Neural crest cell (in vitro differentiated cells): ENCODE measurements around the gene EFCAB13. TPM values are rescaled to one million over a fixed set of nuclear protein-coding genes. Genes with fewer than 3 reads are reported as not detected.

Experiments
- DNase-seq: peaks from one replicate; pipeline ENCODE4 v3.0.0; 2021; ENCODE audit warnings: low read depth, mixed read lengths, low spot score
- H3K27ac Mint-ChIP-seq: one replicate; pipeline ENCODE4 v1.8.0; 2021; ENCODE audit warnings: mild to moderate bottlenecking, mixed read lengths; ENCODE audit not compliant: unreplicated experiment
- H3K27me3 Mint-ChIP-seq: 2 replicates; pipeline ENCODE4 v1.8.0; 2021; ENCODE audit warnings: low read depth, mild to moderate bottlenecking, mixed read lengths
- H3K36me3 Mint-ChIP-seq: 2 replicates; pipeline ENCODE4 v1.8.0; 2021; ENCODE audit warnings: low read depth, mild to moderate bottlenecking, mixed read lengths
- H3K4me1 Mint-ChIP-seq: 2 replicates; pipeline ENCODE4 v1.8.0; 2021; ENCODE audit warnings: mixed read lengths
- H3K4me3 Mint-ChIP-seq: one replicate; pipeline ENCODE4 v1.8.0; 2021; ENCODE audit warnings: mild to moderate bottlenecking, mixed read lengths
- H3K9me3 Mint-ChIP-seq: 2 replicates; pipeline ENCODE4 v1.8.0; 2021; ENCODE audit warnings: mixed read lengths
- CTCF ChIP-seq: fragments of 200-600 bp; sonication (generic); conservative IDR thresholded peaks from 2 replicates; pipeline ENCODE4 v1.5.0; 2021; ENCODE audit warnings: antibody characterized with exemption, mild to moderate bottlenecking
- total RNA-seq: library from RNA; stranded (reverse); gene quantifications from 2 replicates; pipeline ENCODE4 v1.2.1, GENCODE V29; 2021

The EFCAB13 gene
- total RNA-seq, 1 donor from 2014 or later, result 2.2 TPM

GRCh38 chr17:47295874-47296255 lies 27.9 kb upstream of the EFCAB13 start:
- H3K9me3 Mint-ChIP-seq, result peaks cover under 1% of the 10 kb centered on the region
- peaks cover 37% of the 10 kb centered on the region for H3K4me1 Mint-ChIP-seq
- peaks cover 14% of the 10 kb centered on the region for H3K27me3 Mint-ChIP-seq
- no peak for DNase-seq
- peak overlapping the region; percentile 21 for H3K27ac Mint-ChIP-seq
- H3K36me3 Mint-ChIP-seq, result no peaks in the 10 kb centered on the region
- no peak for TF ChIP-seq CTCF
- no peak overlapping the region for H3K4me3 Mint-ChIP-seq

- no peak for TF ChIP-seq CTCF
- H3K36me3 Mint-ChIP-seq, result no peaks in the 10 kb centered on the region
- peaks cover 25% of the 10 kb centered on the region for H3K27me3 Mint-ChIP-seq
These were observed 25.9 kb upstream of the EFCAB13 start for GRCh38 chr17:47297661-47298400.

GRCh38 chr17:47298712-47299111 lies 25.0 kb upstream of the EFCAB13 start:
- no peak overlapping the region for H3K4me3 Mint-ChIP-seq
- H3K36me3 Mint-ChIP-seq, result no peaks in the 10 kb centered on the region
- H3K4me1 Mint-ChIP-seq, result peaks cover 37% of the 10 kb centered on the region
- DNase-seq, result no peak
- peaks cover 25% of the 10 kb centered on the region for H3K27me3 Mint-ChIP-seq
- H3K27ac Mint-ChIP-seq, result no peak overlapping the region
- no peak for TF ChIP-seq CTCF
- peaks cover 6% of the 10 kb centered on the region for H3K9me3 Mint-ChIP-seq

More at GRCh38 chr17:47297661-47298400, 25.9 kb upstream of the EFCAB13 start:
- Mint-ChIP-seq H3K27ac (no peak overlapping the region), H3K9me3 (peaks cover 6% of the 10 kb centered on the region), H3K4me1 (peaks cover 37% of the 10 kb centered on the region), H3K4me3 (no peak overlapping the region)
- DNase-seq, result no peak

- TF ChIP-seq CTCF, result no peak
- Mint-ChIP-seq H3K4me1 (peaks cover 33% of the 10 kb centered on the region), H3K9me3 (peaks cover 6% of the 10 kb centered on the region), H3K36me3 (no peaks in the 10 kb centered on the region), H3K4me3 (no peak overlapping the region), H3K27ac (no peak overlapping the region), H3K27me3 (peaks cover 25% of the 10 kb centered on the region)
- DNase-seq, result no peak
These were observed 24.4 kb upstream of the EFCAB13 start for GRCh38 chr17:47299239-47299910.

GRCh38 chr17:47300718-47301117 lies 23.0 kb upstream of the EFCAB13 start:
- Mint-ChIP-seq H3K9me3 (peaks cover 6% of the 10 kb centered on the region), H3K4me3 (no peak overlapping the region), H3K4me1 (peaks cover 20% of the 10 kb centered on the region), H3K36me3 (no peaks in the 10 kb centered on the region), H3K27me3 (peaks cover 29% of the 10 kb centered on the region), H3K27ac (no peak overlapping the region)
- no peak for DNase-seq
- TF ChIP-seq CTCF, result no peak
